Fibroblast of lung (primary cell): ENCODE measurements around the gene SERGEF. TPM values are rescaled to one million over a fixed set of nuclear protein-coding genes. Genes with fewer than 3 reads are reported as not detected.

ENCODE experiments used
- DNase-seq, 2 donors: peaks; one replicate each; pipeline versions ENCODE4 v3.0.0 to v3.0.0-alpha.2; 2010; ENCODE audit warnings: low read depth in 2 of 2
- H2AFZ ChIP-seq: 2 replicates; pipeline ENCODE4 v1.5.1; 2012; ENCODE audit warnings: low read length, control low read depth, inconsistent platforms
- H3K27ac ChIP-seq: 2 replicates; pipeline ENCODE4 v1.5.1; 2011; ENCODE audit warnings: low read length, control low read depth; ENCODE audit not compliant: insufficient read depth
- H3K27me3 ChIP-seq: 2 replicates; pipeline ENCODE4 v1.5.1; 2011; ENCODE audit warnings: mild to moderate bottlenecking, low read length; ENCODE audit not compliant: control insufficient read depth, insufficient read depth
- H3K36me3 ChIP-seq: 2 replicates; pipeline ENCODE4 v1.5.1; 2011; ENCODE audit warnings: low read length; ENCODE audit not compliant: control insufficient read depth, insufficient read depth
- H3K4me1 ChIP-seq: 2 replicates; pipeline ENCODE4 v1.5.1; 2011; ENCODE audit warnings: low read length; ENCODE audit not compliant: control insufficient read depth, insufficient read depth; ENCODE audit errors: extremely low read depth
- H3K4me2 ChIP-seq: 2 replicates; pipeline ENCODE4 v1.5.1; 2011; ENCODE audit warnings: low read length, control low read depth; ENCODE audit not compliant: insufficient read depth; ENCODE audit errors: extremely low read depth
- H3K4me3 ChIP-seq, 4 experiments: fragments of 200-600 bp in 1 of 4; sonication (generic) in 1 of 4; replicated peaks in 1 of 4; 2 replicates each; pipeline ENCODE4 v1.5.1; 2011 to 2016; ENCODE audit warnings: low read length in 4 of 4, low read depth in 3 of 4, mild to moderate bottlenecking in 3 of 4, control low read depth in 2 of 4, inconsistent platforms in 1 of 4, mixed read lengths in 1 of 4; ENCODE audit not compliant: insufficient read depth in 1 of 4; ENCODE audit errors: control extremely low read depth in 1 of 4
- H3K79me2 ChIP-seq: 2 replicates; pipeline ENCODE4 v1.5.1; 2012; ENCODE audit warnings: mild to moderate bottlenecking, low read length, inconsistent platforms; ENCODE audit not compliant: control insufficient read depth, insufficient read depth
- H3K9ac ChIP-seq: 2 replicates; pipeline ENCODE4 v1.5.1; 2011; ENCODE audit warnings: mild to moderate bottlenecking, low read length, control low read depth; ENCODE audit not compliant: insufficient read depth
- H3K9me3 ChIP-seq: 2 replicates; pipeline ENCODE4 v1.5.1; 2012; ENCODE audit warnings: low read depth, low read length; ENCODE audit not compliant: control insufficient read depth, insufficient read depth
- H4K20me1 ChIP-seq: 2 replicates; pipeline ENCODE4 v1.5.1; 2011; ENCODE audit warnings: low read length; ENCODE audit not compliant: control insufficient read depth, insufficient read depth; ENCODE audit errors: extremely low read depth
- EZH2 ChIP-seq: IDR thresholded peaks from 2 replicates; pipeline ENCODE4 v1.5.1; 2012; ENCODE audit warnings: low read length, control low read depth, mild to moderate bottlenecking; ENCODE audit errors: missing control alignments
- polyA plus RNA-seq, 2 donors: library from polyadenylated mRNA; depleted of rRNA in 1 of 2; stranded (reverse) in 1 of 2; unstranded in 1 of 2; fragments of >200 nt; gene quantifications; 2 replicates each; pipeline ENCODE4 v1.2.1, GENCODE V29; 2011 to 2012; ENCODE audit warnings: missing spikeins in 1 of 2
- total RNA-seq: library from RNA; depleted of rRNA; stranded (reverse); fragments of >200 nt; gene quantifications from 2 replicates; pipeline ENCODE4 v1.2.1, GENCODE V29; 2014
- TF ChIP-seq, protein P1 (sequence below), 2 donors: IDR thresholded peaks in 1 of 2; conservative IDR thresholded peaks in 1 of 2; 1 replicate in 1 of 2; 2 replicates in 1 of 2; pipeline ENCODE4 v1.5.1; 2011 to 2012; ENCODE audit warnings: low read length in 2 of 2, control low read depth in 1 of 2, inconsistent platforms in 1 of 2, low read depth in 1 of 2, mild to moderate bottlenecking in 1 of 2

Gene SERGEF
- total and polyA plus RNA-seq, 2 donors (not counting 1 experiment from before 2014, with no cell fraction given), result 14.5 to 38.5 TPM

DNA sequence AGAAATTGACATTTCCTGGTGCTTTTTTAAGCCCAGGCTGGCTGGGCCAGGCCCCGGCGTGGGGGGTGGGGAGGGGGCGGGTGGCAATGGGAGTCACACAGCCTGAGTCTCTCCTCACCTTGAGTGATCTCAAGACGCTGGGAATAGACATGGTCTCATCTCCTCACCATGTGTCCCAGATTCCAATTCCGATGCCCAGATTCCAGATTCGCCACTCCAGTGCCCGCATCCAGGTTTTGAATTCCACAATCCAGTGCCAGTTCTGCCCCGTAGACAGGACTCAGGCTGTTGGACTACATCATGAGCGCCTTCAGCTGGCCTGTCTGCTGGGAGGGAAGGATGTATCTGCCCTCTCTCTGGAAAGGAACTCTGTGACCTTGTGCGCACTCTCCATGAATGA, 259.2 kb downstream of the SERGEF start:
- H3K4me3 ChIP-seq, result no peak overlapping the region
- no peak overlapping the region for H3K9ac ChIP-seq
- H3K9me3 ChIP-seq, result no peaks in the 10 kb centered on the region
- H3K27me3 ChIP-seq, result peaks cover 6% of the 10 kb centered on the region
- no peaks in the 10 kb centered on the region for H3K4me1 ChIP-seq
- H3K36me3 ChIP-seq, result no peaks in the 10 kb centered on the region
- no peaks in the 10 kb centered on the region for H4K20me1 ChIP-seq
- no peak overlapping the region for H3K27ac ChIP-seq
- no peaks in the 10 kb centered on the region for H3K79me2 ChIP-seq
- TF ChIP-seq, protein P1, sequence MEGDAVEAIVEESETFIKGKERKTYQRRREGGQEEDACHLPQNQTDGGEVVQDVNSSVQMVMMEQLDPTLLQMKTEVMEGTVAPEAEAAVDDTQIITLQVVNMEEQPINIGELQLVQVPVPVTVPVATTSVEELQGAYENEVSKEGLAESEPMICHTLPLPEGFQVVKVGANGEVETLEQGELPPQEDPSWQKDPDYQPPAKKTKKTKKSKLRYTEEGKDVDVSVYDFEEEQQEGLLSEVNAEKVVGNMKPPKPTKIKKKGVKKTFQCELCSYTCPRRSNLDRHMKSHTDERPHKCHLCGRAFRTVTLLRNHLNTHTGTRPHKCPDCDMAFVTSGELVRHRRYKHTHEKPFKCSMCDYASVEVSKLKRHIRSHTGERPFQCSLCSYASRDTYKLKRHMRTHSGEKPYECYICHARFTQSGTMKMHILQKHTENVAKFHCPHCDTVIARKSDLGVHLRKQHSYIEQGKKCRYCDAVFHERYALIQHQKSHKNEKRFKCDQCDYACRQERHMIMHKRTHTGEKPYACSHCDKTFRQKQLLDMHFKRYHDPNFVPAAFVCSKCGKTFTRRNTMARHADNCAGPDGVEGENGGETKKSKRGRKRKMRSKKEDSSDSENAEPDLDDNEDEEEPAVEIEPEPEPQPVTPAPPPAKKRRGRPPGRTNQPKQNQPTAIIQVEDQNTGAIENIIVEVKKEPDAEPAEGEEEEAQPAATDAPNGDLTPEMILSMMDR (conservative IDR thresholded peaks at IDR 0.05 in 1 of 2, IDR thresholded peaks at IDR 0.05 in 1 of 2; ENCODE audit: low read depth in 1 of 2, low read length in 2 of 2), result no peak
- TF ChIP-seq EZH2, result no peak
- H3K4me2 ChIP-seq, result no peak overlapping the region
- no peak for DNase-seq
- no peak overlapping the region for H2AFZ ChIP-seq

DNA sequence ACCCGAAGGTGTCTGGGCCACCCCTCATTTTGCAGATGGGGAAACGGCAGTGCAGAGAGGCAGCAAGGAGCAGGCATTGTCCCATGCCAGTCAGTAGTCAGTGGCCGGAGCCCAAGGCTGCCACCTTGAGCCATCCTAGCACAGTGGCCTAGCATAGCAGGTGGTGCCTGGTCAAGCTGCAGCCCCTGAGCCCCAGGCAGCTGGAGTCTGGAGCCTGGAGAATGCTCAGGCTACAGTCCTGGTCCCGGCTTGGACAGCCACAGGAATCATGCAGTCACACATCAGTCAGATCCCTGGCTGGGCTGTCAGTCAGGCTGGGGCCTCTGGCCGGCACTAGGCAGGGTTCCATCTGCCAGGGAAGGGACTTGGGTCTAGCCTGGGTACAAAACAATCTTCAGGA, 259.7 kb downstream of the SERGEF start:
- no peak for DNase-seq
- TF ChIP-seq, protein P1 (conservative IDR thresholded peaks at IDR 0.05 in 1 of 2, IDR thresholded peaks at IDR 0.05 in 1 of 2; ENCODE audit: low read depth in 1 of 2, low read length in 2 of 2), result no peak
- no peak for TF ChIP-seq EZH2
- Histone ChIP-seq H2AFZ (no peak overlapping the region), H3K4me1 (no peaks in the 10 kb centered on the region), H3K4me2 (no peak overlapping the region), H3K36me3 (no peaks in the 10 kb centered on the region), H3K9ac (no peak overlapping the region), H3K79me2 (no peaks in the 10 kb centered on the region), H4K20me1 (no peaks in the 10 kb centered on the region), H3K4me3 (no peak overlapping the region), H3K27me3 (peaks cover 6% of the 10 kb centered on the region), H3K27ac (no peak overlapping the region), H3K9me3 (no peaks in the 10 kb centered on the region)

DNA sequence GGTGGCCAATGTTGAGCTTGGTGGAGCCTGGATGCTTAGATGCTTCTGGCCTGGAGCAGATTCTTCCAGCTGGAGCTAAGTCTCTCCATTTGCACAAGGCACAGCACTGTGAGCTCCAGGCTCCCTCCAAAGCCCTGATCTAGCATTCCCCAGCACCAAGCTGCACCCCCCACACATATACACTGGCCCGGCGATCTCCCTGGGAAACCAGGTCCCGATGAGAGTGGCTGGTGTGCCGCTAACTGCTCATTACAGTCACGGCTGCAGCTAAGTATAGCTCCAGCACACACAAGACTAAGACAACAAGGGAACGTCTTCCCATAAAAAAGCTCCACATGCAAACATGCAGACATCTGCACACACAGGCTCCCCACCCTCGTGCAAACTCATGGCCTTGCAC, 260.7 kb downstream of the SERGEF start:
- DNase-seq, result no peak
- no peaks in the 10 kb centered on the region for H3K9me3 ChIP-seq
- H4K20me1 ChIP-seq, result no peaks in the 10 kb centered on the region
- no peaks in the 10 kb centered on the region for H3K4me1 ChIP-seq
- H3K9ac ChIP-seq, result no peak overlapping the region
- no peak overlapping the region for H3K27ac ChIP-seq
- H3K4me2 ChIP-seq, result no peak overlapping the region
- H3K4me3 ChIP-seq, result no peak overlapping the region
- TF ChIP-seq, protein P1 (conservative IDR thresholded peaks at IDR 0.05 in 1 of 2, IDR thresholded peaks at IDR 0.05 in 1 of 2; ENCODE audit: low read depth in 1 of 2, low read length in 2 of 2), result no peak
- TF ChIP-seq EZH2, result no peak
- no peak overlapping the region for H2AFZ ChIP-seq
- no peaks in the 10 kb centered on the region for H3K36me3 ChIP-seq
- no peaks in the 10 kb centered on the region for H3K79me2 ChIP-seq
- H3K27me3 ChIP-seq, result peaks cover 6% of the 10 kb centered on the region
